ENCODE results near the gene LRRK1. TPM values are rescaled to one million over a fixed set of nuclear protein-coding genes. Genes with fewer than 3 reads are reported as not detected.
A peak's percentile ranks its signal among the peaks of the same experiment; 100 is the strongest.

Gene LRRK1
- total and polyA plus RNA-seq, 9 donors = 6.5 to 27.3 (median 17.5) TPM

- DNase-seq = peak in 1 of 5 donors; percentile 28
- no peaks in the 10 kb centered on the region for H3K36me3 ChIP-seq
- no peak overlapping the region for H3K27ac ChIP-seq
- H3K9me3 ChIP-seq = no peaks in the 10 kb centered on the region
- TF ChIP-seq CTCF (IDR thresholded peaks at IDR 0.05) (no peak), EP300 (IDR thresholded peaks at IDR 0.05) (no peak), POLR2A (IDR thresholded peaks at IDR 0.05) (no peak)
- H3K27me3 ChIP-seq = no peaks in the 10 kb centered on the region
- 85 to 89% (median 87%) methylated on average over 10 of the region's 10 CpGs for WGBS, 3 donors
- intact Hi-C loops (cut with DNase I) = loop anchor here in 1 of 4 donors (5.0 kb wide), 1 partner anchor 165 kb away; the partner anchor contains the start of gene CHSY1
- H3K4me1 ChIP-seq (ENCODE audit: insufficient read depth) = peaks cover 14% of the 10 kb centered on the region
- no peak overlapping the region for H3K4me3 ChIP-seq
These were observed 168.1 kb downstream of the LRRK1 start for GRCh38 chr15:101087172-101087769.

- H3K27me3 ChIP-seq = no peaks in the 10 kb centered on the region
- DNase-seq = no peak
- intact Hi-C loops (cut with DNase I) = loop anchor here in 1 of 4 donors (5.0 kb wide), 1 partner anchor 164 kb away; the partner anchor contains the start of gene CHSY1
- no peaks in the 10 kb centered on the region for H3K9me3 ChIP-seq
- H3K4me1 ChIP-seq (ENCODE audit: insufficient read depth) = peaks cover 19% of the 10 kb centered on the region
- no peak overlapping the region for H3K4me3 ChIP-seq
- WGBS, 3 donors = 75 to 86% (median 81%) methylated on average over 6 of the region's 6 CpGs
- TF ChIP-seq EP300 (IDR thresholded peaks at IDR 0.05) (no peak), CTCF (IDR thresholded peaks at IDR 0.05) (no peak), POLR2A (IDR thresholded peaks at IDR 0.05) (no peak)
- no peak overlapping the region for H3K27ac ChIP-seq
- no peaks in the 10 kb centered on the region for H3K36me3 ChIP-seq
These were observed 169.1 kb downstream of the LRRK1 start for GRCh38 chr15:101088271-101088670.

- TF ChIP-seq POLR2A (IDR thresholded peaks at IDR 0.05) (no peak), CTCF (IDR thresholded peaks at IDR 0.05) (peak; percentile 84 to 97 (median 93))
- no peaks in the 10 kb centered on the region for H3K27me3 ChIP-seq
- WGBS, 3 donors = 33 to 49% (median 35%) methylated on average over 42 of the region's 42 CpGs
- no peaks in the 10 kb centered on the region for H3K36me3 ChIP-seq
- no peaks in the 10 kb centered on the region for H3K9me3 ChIP-seq
- intact Hi-C loops (cut with DNase I) = loop anchor here in 1 of 4 donors (5.0 kb wide), 1 partner anchor 163 kb away; the partner anchor contains the start of gene CHSY1
- H3K4me1 ChIP-seq (ENCODE audit: insufficient read depth) = peaks cover 17% of the 10 kb centered on the region
- DNase-seq = peak; percentile 51 to 82 (median 75)
- H3K27ac ChIP-seq = peak overlapping the region in 1 of 2 donors; percentile 18
- peak overlapping the region; percentile 30 for H3K4me3 ChIP-seq
These were observed 169.8 kb downstream of the LRRK1 start for GRCh38 chr15:101088788-101089578.

- no peak for TF ChIP-seq EP300 (IDR thresholded peaks at IDR 0.05)
- no peak for TF ChIP-seq CTCF (IDR thresholded peaks at IDR 0.05)
- no peak for TF ChIP-seq POLR2A (IDR thresholded peaks at IDR 0.05)
- Histone ChIP-seq H3K4me1 (ENCODE audit: insufficient read depth) (peaks cover 17% of the 10 kb centered on the region), H3K27ac (peak overlapping the region in 1 of 2 donors; percentile 35), H3K27me3 (no peaks in the 10 kb centered on the region), H3K4me3 (no peak overlapping the region), H3K9me3 (no peaks in the 10 kb centered on the region), H3K36me3 (no peaks in the 10 kb centered on the region)
- peak in 1 of 5 donors; percentile 23 for DNase-seq
- intact Hi-C loops (cut with DNase I) = loop anchor here in 3 of 4 donors (2.0 to 5.0 kb wide), 3 partner anchors 161 to 165 kb away; partner anchors contain the start of gene CHSY1 (in 1 of the 3)
- 77 to 95% (median 88%) methylated on average over 9 of the region's 9 CpGs for WGBS, 3 donors
These were observed 170.6 kb downstream of the LRRK1 start for GRCh38 chr15:101089579-101090427.

Data from ovary (tissue), 9 donors.